OCI-LY3 (cell line): ENCODE measurements around the gene LSM6.

Experiments
- CTCF ChIP-seq: fragments of 200-600, 300-600 bp; sonication (generic); IDR thresholded peaks from 2 replicates; pipeline ENCODE4 v1.5.1; 2014; ENCODE audit warnings: antibody characterized with exemption, low read length, low read depth
- EZH2phosphoT487 ChIP-seq: fragments of 200-600 bp; shearing (Covaris generic); IDR thresholded peaks from 2 replicates; pipeline ENCODE4 v1.6.1; 2018; ENCODE audit warnings: antibody characterized with exemption, mixed run types, low read depth

GRCh38 chr4:146143888-146144287 is 31.6 kb upstream of the LSM6 start:
- no peak for TF ChIP-seq CTCF
- no peak for TF ChIP-seq EZH2phosphoT487
